ENCODE results near the gene KDELR3. TPM values are rescaled to one million over a fixed set of nuclear protein-coding genes. Genes with fewer than 3 reads are reported as not detected.
A peak's percentile ranks its signal among the peaks of the same experiment; 100 is the strongest.
"Not testable (repeated sequence)": the region's sequence is repeated elsewhere in the genome, so short reads cannot be mapped to it uniquely, and the experiment has no call there.

KDELR3 gene
- total RNA-seq, 1 donor from 2014 or later: 39.3 TPM

- Mint-ChIP-seq H3K4me3 (ENCODE audit: unreplicated experiment) (peak overlapping the region; percentile 78), H3K9me3 (ENCODE audit: unreplicated experiment) (no peaks in the 10 kb centered on the region), H3K27ac (ENCODE audit: unreplicated experiment) (peak overlapping the region; percentile 44), H3K27me3 (ENCODE audit: unreplicated experiment) (no peaks in the 10 kb centered on the region), H3K36me3 (ENCODE audit: unreplicated experiment) (no peaks in the 10 kb centered on the region), H3K4me1 (ENCODE audit: unreplicated experiment) (peaks cover 15% of the 10 kb centered on the region)
- peak; percentile 39 for TF ChIP-seq CTCF (IDR thresholded peaks at IDR 0.05)
- DNase-seq (ENCODE audit: extremely low spot score, unreplicated experiment): no peak
Measured at GRCh38 chr22:38468443-38469305, 778 bp downstream of the KDELR3 start.

- peaks cover 15% of the 10 kb centered on the region for H3K4me1 Mint-ChIP-seq (ENCODE audit: unreplicated experiment)
- no peak for DNase-seq (ENCODE audit: extremely low spot score, unreplicated experiment)
- TF ChIP-seq CTCF (IDR thresholded peaks at IDR 0.05): no peak
- no peaks in the 10 kb centered on the region for H3K36me3 Mint-ChIP-seq (ENCODE audit: unreplicated experiment)
- no peaks in the 10 kb centered on the region for H3K27me3 Mint-ChIP-seq (ENCODE audit: unreplicated experiment)
- H3K27ac Mint-ChIP-seq (ENCODE audit: unreplicated experiment): peak overlapping the region; percentile 52
- no peaks in the 10 kb centered on the region for H3K9me3 Mint-ChIP-seq (ENCODE audit: unreplicated experiment)
- peak overlapping the region; percentile 78 for H3K4me3 Mint-ChIP-seq (ENCODE audit: unreplicated experiment)
Measured at GRCh38 chr22:38469306-38469781, 1.4 kb downstream of the KDELR3 start.

- not testable (repeated sequence) for H3K36me3 Mint-ChIP-seq (ENCODE audit: unreplicated experiment); H3K27ac Mint-ChIP-seq (ENCODE audit: unreplicated experiment); DNase-seq (ENCODE audit: extremely low spot score, unreplicated experiment); H3K9me3 Mint-ChIP-seq (ENCODE audit: unreplicated experiment); H3K4me3 Mint-ChIP-seq (ENCODE audit: unreplicated experiment); H3K27me3 Mint-ChIP-seq (ENCODE audit: unreplicated experiment)
- H3K4me1 Mint-ChIP-seq (ENCODE audit: unreplicated experiment): peaks cover 15% of the 10 kb centered on the region
Measured at GRCh38 chr22:38470179-38470578, 2.3 kb downstream of the KDELR3 start.

- DNase-seq (ENCODE audit: extremely low spot score, unreplicated experiment): no peak
- Mint-ChIP-seq H3K36me3 (ENCODE audit: unreplicated experiment) (peaks cover 2% of the 10 kb centered on the region), H3K4me3 (ENCODE audit: unreplicated experiment) (no peak overlapping the region), H3K9me3 (ENCODE audit: unreplicated experiment) (no peaks in the 10 kb centered on the region), H3K27ac (ENCODE audit: unreplicated experiment) (peak overlapping the region; percentile 71), H3K27me3 (ENCODE audit: unreplicated experiment) (no peaks in the 10 kb centered on the region), H3K4me1 (ENCODE audit: unreplicated experiment) (peaks cover 15% of the 10 kb centered on the region)
- TF ChIP-seq CTCF (IDR thresholded peaks at IDR 0.05): no peak
Measured at GRCh38 chr22:38471237-38471636, 3.3 kb downstream of the KDELR3 start.

GRCh38 chr22:38474003-38474607 lies 6.2 kb downstream of the KDELR3 start:
- no peak overlapping the region for H3K4me3 Mint-ChIP-seq (ENCODE audit: unreplicated experiment)
- no peak for DNase-seq (ENCODE audit: extremely low spot score, unreplicated experiment)
- no peaks in the 10 kb centered on the region for H3K27me3 Mint-ChIP-seq (ENCODE audit: unreplicated experiment)
- peaks cover 4% of the 10 kb centered on the region for H3K4me1 Mint-ChIP-seq (ENCODE audit: unreplicated experiment)
- peaks cover 7% of the 10 kb centered on the region for H3K36me3 Mint-ChIP-seq (ENCODE audit: unreplicated experiment)
- H3K27ac Mint-ChIP-seq (ENCODE audit: unreplicated experiment): peak overlapping the region; percentile 10
- TF ChIP-seq CTCF (IDR thresholded peaks at IDR 0.05): no peak
- H3K9me3 Mint-ChIP-seq (ENCODE audit: unreplicated experiment): no peaks in the 10 kb centered on the region

All from osteocyte (in vitro differentiated cells).